ENCODE results near the gene RPUSD4. TPM values are rescaled to one million over a fixed set of nuclear protein-coding genes. Genes with fewer than 3 reads are reported as not detected.

Gene RPUSD4
- total RNA-seq, 1 experiment from 2014 or later: 26.6 TPM

- H3K36me3 ChIP-seq: no peaks in the 10 kb centered on the region
- no peak overlapping the region for H3K27ac ChIP-seq
- peaks cover 17% of the 10 kb centered on the region for H3K4me1 ChIP-seq
- 0 out of 2 replicates have a peak, but pooled peaks cover 3% of the 10 kb centered on the region for H3K9me3 ChIP-seq (replicated peaks)
- no peak for DNase-seq
- no peak overlapping the region for H3K4me3 ChIP-seq
- H3K27me3 ChIP-seq: no peaks in the 10 kb centered on the region
Measured at GRCh38 chr11:126160345-126161022, 51.0 kb downstream of the RPUSD4 start.

GRCh38 chr11:126159719-126160344 lies 51.6 kb downstream of the RPUSD4 start:
- H3K27me3 ChIP-seq: no peaks in the 10 kb centered on the region
- H3K4me1 ChIP-seq: peaks cover 14% of the 10 kb centered on the region
- no peaks in the 10 kb centered on the region for H3K36me3 ChIP-seq
- no peak overlapping the region for H3K27ac ChIP-seq
- DNase-seq: no peak
- 0 out of 2 replicates have a peak, but pooled peaks cover 3% of the 10 kb centered on the region for H3K9me3 ChIP-seq (replicated peaks)
- no peak overlapping the region for H3K4me3 ChIP-seq

- Histone ChIP-seq H3K27ac (no peak overlapping the region), H3K4me1 (peaks cover 14% of the 10 kb centered on the region), H3K4me3 (no peak overlapping the region), H3K36me3 (no peaks in the 10 kb centered on the region), H3K27me3 (no peaks in the 10 kb centered on the region), H3K9me3 (replicated peaks) (0 out of 2 replicates have a peak, but pooled peaks cover 3% of the 10 kb centered on the region)
- peak; percentile 36 to 53 for DNase-seq
Measured at GRCh38 chr11:126158054-126158791, 53.2 kb downstream of the RPUSD4 start.

GRCh38 chr11:126157326-126158030 lies 54.0 kb downstream of the RPUSD4 start:
- Histone ChIP-seq H3K27me3 (no peaks in the 10 kb centered on the region), H3K27ac (no peak overlapping the region), H3K4me3 (no peak overlapping the region), H3K4me1 (peaks cover 14% of the 10 kb centered on the region), H3K9me3 (replicated peaks) (peaks cover 3% of the 10 kb centered on the region; the same call in 1 of the 2 replicates), H3K36me3 (no peaks in the 10 kb centered on the region)
- no peak for DNase-seq

GRCh38 chr11:126156814-126157213 lies 54.6 kb downstream of the RPUSD4 start:
- H3K9me3 ChIP-seq (replicated peaks): peaks cover 6% of the 10 kb centered on the region; the same call in 1 of the 2 replicates
- no peaks in the 10 kb centered on the region for H3K27me3 ChIP-seq
- no peak overlapping the region for H3K27ac ChIP-seq
- no peaks in the 10 kb centered on the region for H3K36me3 ChIP-seq
- H3K4me3 ChIP-seq: no peak overlapping the region
- no peak for DNase-seq
- peaks cover 14% of the 10 kb centered on the region for H3K4me1 ChIP-seq

GRCh38 chr11:126155402-126156187 lies 55.9 kb downstream of the RPUSD4 start:
- H3K27me3 ChIP-seq: no peaks in the 10 kb centered on the region
- no peak overlapping the region for H3K4me3 ChIP-seq
- no peaks in the 10 kb centered on the region for H3K36me3 ChIP-seq
- H3K9me3 ChIP-seq (replicated peaks): peaks cover 7% of the 10 kb centered on the region; the same call in 1 of the 2 replicates
- H3K27ac ChIP-seq: no peak overlapping the region
- H3K4me1 ChIP-seq: peaks cover 14% of the 10 kb centered on the region
- no peak for DNase-seq

- no peaks in the 10 kb centered on the region for H3K27me3 ChIP-seq
- no peak overlapping the region for H3K27ac ChIP-seq
- H3K9me3 ChIP-seq (replicated peaks): peaks cover 7% of the 10 kb centered on the region; the same call in 1 of the 2 replicates
- H3K4me1 ChIP-seq: peaks cover 19% of the 10 kb centered on the region
- no peak for DNase-seq
- H3K4me3 ChIP-seq: no peak overlapping the region
- no peaks in the 10 kb centered on the region for H3K36me3 ChIP-seq
Measured at GRCh38 chr11:126154691-126155090, 56.8 kb downstream of the RPUSD4 start.

GRCh38 chr11:126153972-126154371 lies 57.5 kb downstream of the RPUSD4 start:
- H3K36me3 ChIP-seq: no peaks in the 10 kb centered on the region
- peaks cover 26% of the 10 kb centered on the region for H3K4me1 ChIP-seq
- peaks cover 7% of the 10 kb centered on the region; the same call in 1 of the 2 replicates for H3K9me3 ChIP-seq (replicated peaks)
- no peak overlapping the region for H3K4me3 ChIP-seq
- DNase-seq: no peak
- H3K27me3 ChIP-seq: no peaks in the 10 kb centered on the region
- H3K27ac ChIP-seq: no peak overlapping the region

- peaks cover 7% of the 10 kb centered on the region; the same call in 1 of the 2 replicates for H3K9me3 ChIP-seq (replicated peaks)
- H3K36me3 ChIP-seq: no peaks in the 10 kb centered on the region
- H3K27ac ChIP-seq: no peak overlapping the region
- H3K27me3 ChIP-seq: no peaks in the 10 kb centered on the region
- H3K4me1 ChIP-seq: peaks cover 19% of the 10 kb centered on the region
- H3K4me3 ChIP-seq: no peak overlapping the region
- no peak for DNase-seq
Measured at GRCh38 chr11:126153006-126153405, 58.4 kb downstream of the RPUSD4 start.

- peaks cover 18% of the 10 kb centered on the region for H3K4me1 ChIP-seq
- H3K4me3 ChIP-seq: no peak overlapping the region
- H3K36me3 ChIP-seq: no peaks in the 10 kb centered on the region
- H3K27ac ChIP-seq: no peak overlapping the region
- DNase-seq: no peak
- H3K27me3 ChIP-seq: no peaks in the 10 kb centered on the region
- peaks cover 7% of the 10 kb centered on the region; the same call in 1 of the 2 replicates for H3K9me3 ChIP-seq (replicated peaks)
Measured at GRCh38 chr11:126152586-126152985, 58.9 kb downstream of the RPUSD4 start.

GRCh38 chr11:126152152-126152551 lies 59.3 kb downstream of the RPUSD4 start:
- no peaks in the 10 kb centered on the region for H3K27me3 ChIP-seq
- H3K36me3 ChIP-seq: no peaks in the 10 kb centered on the region
- H3K9me3 ChIP-seq (replicated peaks): peaks cover 7% of the 10 kb centered on the region; the same call in 1 of the 2 replicates
- DNase-seq: no peak
- peaks cover 21% of the 10 kb centered on the region for H3K4me1 ChIP-seq
- H3K4me3 ChIP-seq: no peak overlapping the region
- H3K27ac ChIP-seq: no peak overlapping the region
